ENCODE measurements around the gene SLC12A9. TPM values are rescaled to one million over a fixed set of nuclear protein-coding genes. Genes with fewer than 3 reads are reported as not detected.
"Not testable (repeated sequence)": the region's sequence is repeated elsewhere in the genome, so short reads cannot be mapped to it uniquely, and the experiment has no call there.

Gene SLC12A9
- total RNA-seq, 1 donor from 2014 or later = 30.5 TPM

DNA sequence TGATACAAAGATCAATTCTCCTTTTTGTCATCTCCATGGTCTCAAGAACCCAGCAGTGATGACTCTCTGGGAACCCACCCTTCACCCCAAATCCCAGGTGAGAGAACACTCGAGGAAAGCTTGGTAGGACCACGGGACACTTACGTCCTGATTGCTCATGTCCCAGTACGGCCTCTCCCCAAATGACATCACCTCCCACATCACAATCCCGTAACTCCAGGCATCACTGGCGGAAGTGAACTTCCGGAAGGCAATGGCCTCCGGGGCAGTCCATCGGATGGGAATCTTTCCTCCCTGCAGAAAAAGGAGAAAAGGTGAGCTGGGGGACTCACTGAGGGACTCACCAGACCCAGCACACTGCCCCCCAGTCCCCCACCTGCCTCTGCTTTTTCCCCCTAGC lies 46.2 kb upstream of the SLC12A9 start:
- Mint-ChIP-seq H3K4me1 (ENCODE audit: low read depth, unreplicated experiment) (peaks cover 19% of the 10 kb centered on the region), H3K4me3 (ENCODE audit: unreplicated experiment) (no peak overlapping the region), H3K9me3 (ENCODE audit: unreplicated experiment) (no peaks in the 10 kb centered on the region), H3K27ac (ENCODE audit: unreplicated experiment) (no peak overlapping the region), H3K27me3 (ENCODE audit: low read depth, unreplicated experiment) (no peaks in the 10 kb centered on the region), H3K36me3 (ENCODE audit: low read depth, unreplicated experiment) (peaks cover 37% of the 10 kb centered on the region)
- no peaks in the 10 kb centered on the region for H3K9me3 ChIP-seq (ENCODE audit: insufficient read depth, low read depth, low read length)
- H2AFZ ChIP-seq (ENCODE audit: low read depth, low read length) = no peak overlapping the region
- H3K4me1 ChIP-seq (ENCODE audit: insufficient read depth, low read length) = peaks cover 22% of the 10 kb centered on the region
- TF ChIP-seq CTCF (IDR thresholded peaks at IDR 0.05; ENCODE audit: insufficient read depth, low read depth, low read length) (no peak), EZH2 (IDR thresholded peaks at IDR 0.05; ENCODE audit: insufficient read depth, low read length) (no peak)
- no peak overlapping the region for H3K4me2 ChIP-seq (ENCODE audit: low read length)
- no peak overlapping the region for H3K27ac ChIP-seq (ENCODE audit: low read depth, low read length)
- H3K36me3 ChIP-seq (ENCODE audit: insufficient read depth, low read length) = peaks cover 23% of the 10 kb centered on the region
- FAIRE-seq (no peak), DNase-seq (ENCODE audit: low read depth) (no peak)
- no peak overlapping the region for H3K4me3 ChIP-seq (ENCODE audit: insufficient read depth, low read depth, low read length)
- no peaks in the 10 kb centered on the region for H3K79me2 ChIP-seq (ENCODE audit: insufficient read depth, low read length)
- no peaks in the 10 kb centered on the region for H3K27me3 ChIP-seq (ENCODE audit: insufficient read depth, low read length)
- peaks cover 29% of the 10 kb centered on the region for H4K20me1 ChIP-seq (ENCODE audit: insufficient read depth, low read length)
- H3K9ac ChIP-seq (ENCODE audit: low read length) = no peak overlapping the region

DNA sequence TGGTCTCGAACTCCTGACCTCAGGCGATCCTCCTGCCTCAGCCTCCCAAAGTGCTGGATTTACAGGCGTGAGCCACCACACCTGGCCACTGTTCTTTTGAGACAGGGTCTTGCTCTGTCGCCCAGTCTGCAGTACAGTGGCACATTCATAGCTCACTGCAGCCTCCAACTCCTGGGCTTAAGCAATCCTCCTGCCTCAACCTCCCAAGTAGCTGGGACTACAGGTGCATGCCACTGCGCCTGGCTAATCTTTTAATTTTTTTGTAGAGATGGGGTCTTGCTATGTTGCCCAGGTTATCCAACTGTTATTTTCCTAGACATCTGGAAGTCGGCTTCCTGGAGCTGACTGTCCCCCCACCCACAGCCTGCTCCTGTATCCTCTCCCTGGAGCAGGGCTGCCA lies 45.6 kb upstream of the SLC12A9 start:
- FAIRE-seq; H3K79me2 ChIP-seq (ENCODE audit: insufficient read depth, low read length); H3K27ac ChIP-seq (ENCODE audit: low read depth, low read length); H3K4me3 Mint-ChIP-seq (ENCODE audit: unreplicated experiment); H3K4me3 ChIP-seq (ENCODE audit: insufficient read depth, low read depth, low read length); H3K9me3 Mint-ChIP-seq (ENCODE audit: unreplicated experiment); H3K27ac Mint-ChIP-seq (ENCODE audit: unreplicated experiment); H3K27me3 ChIP-seq (ENCODE audit: insufficient read depth, low read length); H3K27me3 Mint-ChIP-seq (ENCODE audit: low read depth, unreplicated experiment); H3K9me3 ChIP-seq (ENCODE audit: insufficient read depth, low read depth, low read length); H3K4me2 ChIP-seq (ENCODE audit: low read length); DNase-seq (ENCODE audit: low read depth); H3K9ac ChIP-seq (ENCODE audit: low read length); H2AFZ ChIP-seq (ENCODE audit: low read depth, low read length): not testable (repeated sequence)
- H3K36me3 ChIP-seq (ENCODE audit: insufficient read depth, low read length) = peaks cover 26% of the 10 kb centered on the region
- H3K4me1 ChIP-seq (ENCODE audit: insufficient read depth, low read length) = peaks cover 19% of the 10 kb centered on the region
- peaks cover 29% of the 10 kb centered on the region for H4K20me1 ChIP-seq (ENCODE audit: insufficient read depth, low read length)
- Mint-ChIP-seq H3K4me1 (ENCODE audit: low read depth, unreplicated experiment) (peaks cover 17% of the 10 kb centered on the region), H3K36me3 (ENCODE audit: low read depth, unreplicated experiment) (peaks cover 39% of the 10 kb centered on the region)

DNA sequence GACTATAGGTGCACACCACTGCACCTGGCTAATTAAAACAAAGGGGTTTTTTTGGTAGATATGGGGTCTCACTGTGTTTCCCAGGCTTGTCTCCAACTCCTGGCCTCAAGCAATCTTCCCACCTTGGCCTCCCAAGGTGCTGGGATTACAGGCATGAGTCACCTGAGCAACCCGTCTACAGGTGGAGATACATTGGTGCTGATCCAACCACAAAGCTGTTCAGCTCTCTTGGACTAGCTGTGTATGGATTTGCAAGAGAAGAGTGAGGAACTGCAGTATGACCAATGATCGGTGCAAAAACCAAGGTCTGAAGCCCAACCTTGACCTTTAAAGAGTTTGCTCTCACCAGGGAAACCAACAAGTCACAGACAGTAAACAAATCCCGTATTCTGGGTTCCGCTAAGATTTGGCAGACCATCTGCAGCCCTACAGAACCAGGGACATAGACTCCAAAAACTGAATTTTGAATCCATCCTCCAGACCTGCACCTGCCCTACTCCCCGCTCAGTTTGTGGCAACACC lies 44.1 kb upstream of the SLC12A9 start:
- H3K4me1 ChIP-seq (ENCODE audit: insufficient read depth, low read length) = peaks cover 5% of the 10 kb centered on the region
- FAIRE-seq = no peak
- no peak overlapping the region for H3K27ac ChIP-seq (ENCODE audit: low read depth, low read length)
- H3K4me2 ChIP-seq (ENCODE audit: low read length) = no peak overlapping the region
- Mint-ChIP-seq H3K9me3 (ENCODE audit: unreplicated experiment) (no peaks in the 10 kb centered on the region), H3K27ac (ENCODE audit: unreplicated experiment) (no peak overlapping the region), H3K4me3 (ENCODE audit: unreplicated experiment) (no peak overlapping the region), H3K4me1 (ENCODE audit: low read depth, unreplicated experiment) (peaks cover 8% of the 10 kb centered on the region), H3K36me3 (ENCODE audit: low read depth, unreplicated experiment) (peaks cover 40% of the 10 kb centered on the region), H3K27me3 (ENCODE audit: low read depth, unreplicated experiment) (no peaks in the 10 kb centered on the region)
- H2AFZ ChIP-seq (ENCODE audit: low read depth, low read length) = no peak overlapping the region
- H3K79me2 ChIP-seq (ENCODE audit: insufficient read depth, low read length) = no peaks in the 10 kb centered on the region
- TF ChIP-seq EZH2 (IDR thresholded peaks at IDR 0.05; ENCODE audit: insufficient read depth, low read length) (no peak), CTCF (IDR thresholded peaks at IDR 0.05; ENCODE audit: insufficient read depth, low read depth, low read length) (no peak)
- H3K36me3 ChIP-seq (ENCODE audit: insufficient read depth, low read length) = peaks cover 32% of the 10 kb centered on the region
- no peak overlapping the region for H3K4me3 ChIP-seq (ENCODE audit: insufficient read depth, low read depth, low read length)
- H3K9ac ChIP-seq (ENCODE audit: low read length) = no peak overlapping the region
- H3K27me3 ChIP-seq (ENCODE audit: insufficient read depth, low read length) = no peaks in the 10 kb centered on the region
- DNase-seq (ENCODE audit: low read depth) = no peak
- no peaks in the 10 kb centered on the region for H3K9me3 ChIP-seq (ENCODE audit: insufficient read depth, low read depth, low read length)
- peaks cover 26% of the 10 kb centered on the region for H4K20me1 ChIP-seq (ENCODE audit: insufficient read depth, low read length)

All from astrocyte (in vitro differentiated cells and primary cell).